VCaP (cell line): ENCODE measurements around the gene STK38.
"Not testable (repeated sequence)": the region's sequence is repeated elsewhere in the genome, so short reads cannot be mapped to it uniquely, and the experiment has no call there.

ENCODE experiments used
- H3K27ac ChIP-seq: fragments of 450-650 bp; 2 replicates; pipeline ENCODE4 v1.5.1; 2017
- CTCF ChIP-seq: fragments of 450-650 bp; conservative IDR thresholded peaks from 2 replicates; pipeline ENCODE4 v1.5.1; 2017; ENCODE audit warnings: mild to moderate bottlenecking, moderate library complexity

Gene STK38

GRCh38 chr6:36488221-36488620 is 59.1 kb downstream of the STK38 start:
- no peak for TF ChIP-seq CTCF
- H3K27ac ChIP-seq = no peak overlapping the region

GRCh38 chr6:36487698-36488097 is 59.6 kb downstream of the STK38 start:
- H3K27ac ChIP-seq = no peak overlapping the region
- no peak for TF ChIP-seq CTCF

GRCh38 chr6:36484736-36485135 is 62.5 kb downstream of the STK38 start:
- H3K27ac ChIP-seq = no peak overlapping the region
- no peak for TF ChIP-seq CTCF

GRCh38 chr6:36483326-36483725 is 64.0 kb downstream of the STK38 start:
- H3K27ac ChIP-seq = not testable (repeated sequence)

- no peak for TF ChIP-seq CTCF
- no peak overlapping the region for H3K27ac ChIP-seq
These were observed 68.0 kb downstream of the STK38 start for GRCh38 chr6:36479256-36479655.

- no peak for TF ChIP-seq CTCF
- H3K27ac ChIP-seq = no peak overlapping the region
These were observed 69.2 kb downstream of the STK38 start for GRCh38 chr6:36478051-36478526.

- H3K27ac ChIP-seq = no peak overlapping the region
- no peak for TF ChIP-seq CTCF
These were observed 77.3 kb downstream of the STK38 start for GRCh38 chr6:36469946-36470345.

- H3K27ac ChIP-seq = no peak overlapping the region
These were observed 78.1 kb downstream of the STK38 start for GRCh38 chr6:36469148-36469661.

More at GRCh38 chr6:36469148-36469661, 78.1 kb downstream of the STK38 start:
- no peak for TF ChIP-seq CTCF
